GM19193 (cell line): ENCODE data around the gene MAP3K21.

Experiments
- POLR2A ChIP-seq: IDR thresholded peaks from 4 replicates; pipeline ENCODE4 v1.6.1; 2011; ENCODE audit not compliant: insufficient read depth, insufficient read length; ENCODE audit errors: extremely low read depth

Gene MAP3K21

GRCh38 chr1:233327651-233328141 is at the start of gene MAP3K21:
TSS of gene MAP3K21 (plus strand) at chr1:233327724. CDS start at chr1:233328029, 305 bp downstream.
- no peak for TF ChIP-seq POLR2A

GRCh38 chr1:233278631-233279030 is 48.9 kb upstream of the MAP3K21 start:
- no peak for TF ChIP-seq POLR2A

- no peak for TF ChIP-seq POLR2A
Observed at GRCh38 chr1:233279971-233280370, 47.6 kb upstream of the MAP3K21 start.

GRCh38 chr1:233281711-233282581 is 45.6 kb upstream of the MAP3K21 start:
- no peak for TF ChIP-seq POLR2A

GRCh38 chr1:233282582-233282886 is 45.0 kb upstream of the MAP3K21 start:
- TF ChIP-seq POLR2A: no peak

GRCh38 chr1:233289676-233290075 is 37.8 kb upstream of the MAP3K21 start:
- no peak for TF ChIP-seq POLR2A

- TF ChIP-seq POLR2A: no peak
Observed at GRCh38 chr1:233290396-233291034, 37.0 kb upstream of the MAP3K21 start.

GRCh38 chr1:233293556-233294446 is 33.7 kb upstream of the MAP3K21 start:
- no peak for TF ChIP-seq POLR2A

GRCh38 chr1:233294913-233295236 is 32.6 kb upstream of the MAP3K21 start:
- TF ChIP-seq POLR2A: no peak

GRCh38 chr1:233295237-233295974 is 32.1 kb upstream of the MAP3K21 start, which contains the start of gene PCNX2:
TSS of gene PCNX2 (minus strand) at chr1:233295725. CDS start at chr1:233295478, 247 bp downstream.
- TF ChIP-seq POLR2A: peak; percentile 50

- no peak for TF ChIP-seq POLR2A
Observed at GRCh38 chr1:233295975-233296322, 31.6 kb upstream of the MAP3K21 start.

GRCh38 chr1:233299450-233299849 is 28.1 kb upstream of the MAP3K21 start:
- no peak for TF ChIP-seq POLR2A

GRCh38 chr1:233300326-233300725 is 27.2 kb upstream of the MAP3K21 start:
- TF ChIP-seq POLR2A: no peak

GRCh38 chr1:233304489-233305102 is 22.9 kb upstream of the MAP3K21 start:
- no peak for TF ChIP-seq POLR2A
